Keratinocyte (primary cell): ENCODE measurements around the gene FARP1. TPM values are rescaled to one million over a fixed set of nuclear protein-coding genes. Genes with fewer than 3 reads are reported as not detected.

Experiments
- DNase-seq: peaks from one replicate; pipeline ENCODE4 v3.0.0-alpha.2; 2011; ENCODE audit warnings: low read depth, missing footprints, low spot score
- FAIRE-seq: peaks from 2 replicates; lab custom pipeline; 2011; peaks lifted over from hg19 to GRCh38; lab: Jason Lieb, UNC
- H2AFZ ChIP-seq: 2 replicates; pipeline ENCODE4 v1.6.0; 2012; ENCODE audit warnings: low read length, control low read depth, inconsistent platforms; ENCODE audit not compliant: control insufficient read depth
- H3K27ac ChIP-seq: 2 replicates; pipeline ENCODE4 v1.5.1; 2011; ENCODE audit warnings: low read length; ENCODE audit not compliant: control insufficient read depth, insufficient read depth
- H3K27me3 ChIP-seq: 3 replicates; pipeline ENCODE4 v1.6.0; 2011; ENCODE audit warnings: low read length; ENCODE audit not compliant: control insufficient read depth, insufficient read depth; ENCODE audit errors: extremely low read depth
- H3K36me3 ChIP-seq, 2 experiments: 2 replicates in 1 of 2; 3 replicates in 1 of 2; pipeline ENCODE4 v1.5.1; 2011; ENCODE audit warnings: low read length in 2 of 2, mild to moderate bottlenecking in 1 of 2; ENCODE audit not compliant: control insufficient read depth in 2 of 2, insufficient read depth in 2 of 2; ENCODE audit errors: extremely low read depth in 1 of 2
- H3K4me1 ChIP-seq: 3 replicates; pipeline ENCODE4 v1.5.1; 2011; ENCODE audit warnings: low read length; ENCODE audit not compliant: control insufficient read depth, insufficient read depth; ENCODE audit errors: extremely low read depth
- H3K4me2 ChIP-seq: 3 replicates; pipeline ENCODE4 v1.6.0; 2011; ENCODE audit warnings: low read depth, low read length; ENCODE audit not compliant: control insufficient read depth, insufficient read depth; ENCODE audit errors: extremely low read depth
- H3K4me3 ChIP-seq, 3 experiments: fragments of 200-600 bp in 1 of 3; sonication (generic) in 1 of 3; 2 replicates in 2 of 3; 3 replicates in 1 of 3; pipeline ENCODE4 v1.5.1; 2011 to 2016; ENCODE audit warnings: low read length in 3 of 3, mild to moderate bottlenecking in 3 of 3, control low read depth in 2 of 3, inconsistent platforms in 1 of 3, low read depth in 1 of 3, mixed read lengths in 1 of 3, mixed run types in 1 of 3, moderate library complexity in 1 of 3; ENCODE audit not compliant: control insufficient read depth in 2 of 3, insufficient read depth in 2 of 3; ENCODE audit errors: extremely low read depth in 1 of 3
- H3K79me2 ChIP-seq: 2 replicates; pipeline ENCODE4 v1.6.0; 2012; ENCODE audit warnings: low read length; ENCODE audit not compliant: control insufficient read depth, insufficient read depth
- H3K9ac ChIP-seq: 3 replicates; pipeline ENCODE4 v1.6.0; 2011; ENCODE audit warnings: low read length; ENCODE audit not compliant: control insufficient read depth, insufficient read depth; ENCODE audit errors: extremely low read depth
- H3K9me1 ChIP-seq: 3 replicates; pipeline ENCODE4 v1.6.0; 2011; ENCODE audit warnings: low read length; ENCODE audit not compliant: control insufficient read depth, insufficient read depth; ENCODE audit errors: extremely low read depth
- H3K9me3 ChIP-seq: 2 replicates; pipeline ENCODE4 v1.5.1; 2012; ENCODE audit warnings: low read depth, low read length; ENCODE audit not compliant: control insufficient read depth
- H4K20me1 ChIP-seq: 3 replicates; pipeline ENCODE4 v1.6.0; 2011; ENCODE audit warnings: low read length; ENCODE audit not compliant: control insufficient read depth, insufficient read depth; ENCODE audit errors: extremely low read depth
- CTCF ChIP-seq, 3 experiments: IDR thresholded peaks in 1 of 3; conservative IDR thresholded peaks in 1 of 3; optimal IDR thresholded peaks in 1 of 3; 2 replicates in 2 of 3; 3 replicates in 1 of 3; pipeline versions ENCODE3 to v1.5.1; 2011; ENCODE audit warnings: low read length in 3 of 3, mild to moderate bottlenecking in 3 of 3, moderate library complexity in 2 of 3, control low read depth in 1 of 3, inconsistent platforms in 1 of 3; ENCODE audit not compliant: insufficient read depth in 2 of 3; ENCODE audit errors: extremely low read depth in 1 of 3
- EZH2 ChIP-seq: IDR thresholded peaks from one replicate; pipeline ENCODE4 v1.6.1; 2012; ENCODE audit warnings: inconsistent platforms, mild to moderate bottlenecking, low read length, moderate library complexity
- dilution Hi-C: fragments of 300-500 bp; cut with MboI; formaldehyde crosslinking; loops from one replicate; pipeline ENCODE4 v1.7.0; 2020; ENCODE audit warnings: low sequenced_read_pairs; ENCODE audit not compliant: extremely low pct_ligation_motif_present
- polyA plus RNA-seq, 5 experiments: library from polyadenylated mRNA; depleted of rRNA in 3 of 5; stranded (reverse) in 3 of 5; stranded (forward) in 1 of 5; unstranded in 1 of 5; fragments of >200 nt; gene quantifications; 1 replicate in 1 of 5; 2 replicates in 3 of 5; 3 replicates in 1 of 5; pipeline versions ENCODE4 v1.2.1 to v1.2.3, GENCODE V29; 2011 to 2012; ENCODE audit warnings: missing spikeins in 2 of 5, low read depth in 1 of 5, low replicate concordance in 1 of 5

FARP1 gene
- polyA plus RNA-seq, 1 donor (not counting 4 experiments of a cell fraction or from before 2014, with no cell fraction given): 10.3 TPM

GRCh38 chr13:98436233-98436910 lies 293.5 kb downstream of the FARP1 start:
- H3K9ac ChIP-seq: no peak overlapping the region
- H4K20me1 ChIP-seq: no peaks in the 10 kb centered on the region
- H3K9me1 ChIP-seq: no peaks in the 10 kb centered on the region
- dilution Hi-C loops: no loop called here
- H3K4me2 ChIP-seq: no peak overlapping the region
- no peaks in the 10 kb centered on the region for H3K4me1 ChIP-seq
- TF ChIP-seq EZH2 (no peak), CTCF (optimal IDR thresholded peaks at IDR 0.05 in 1 of 3, IDR thresholded peaks at IDR 0.05 in 1 of 3, conservative IDR thresholded peaks at IDR 0.05 in 1 of 3; ENCODE audit: extremely low read depth in 1 of 3, insufficient read depth in 2 of 3, low read length in 3 of 3) (no peak)
- H2AFZ ChIP-seq: no peak overlapping the region
- no peaks in the 10 kb centered on the region for H3K79me2 ChIP-seq
- no peaks in the 10 kb centered on the region for H3K27me3 ChIP-seq
- H3K27ac ChIP-seq: no peak overlapping the region
- no peak for DNase-seq
- no peaks in the 10 kb centered on the region for H3K36me3 ChIP-seq
- FAIRE-seq: no peak
- H3K9me3 ChIP-seq: no peaks in the 10 kb centered on the region
- H3K4me3 ChIP-seq: no peak overlapping the region

- H2AFZ ChIP-seq: no peak overlapping the region
- peaks cover 7% of the 10 kb centered on the region for H3K4me1 ChIP-seq
- H3K36me3 ChIP-seq: no peaks in the 10 kb centered on the region
- FAIRE-seq: no peak
- H3K9me1 ChIP-seq: no peaks in the 10 kb centered on the region
- H4K20me1 ChIP-seq: no peaks in the 10 kb centered on the region
- no peaks in the 10 kb centered on the region for H3K9me3 ChIP-seq
- H3K79me2 ChIP-seq: no peaks in the 10 kb centered on the region
- H3K9ac ChIP-seq: no peak overlapping the region
- no peak overlapping the region for H3K27ac ChIP-seq
- no peak for DNase-seq
- TF ChIP-seq EZH2 (no peak), CTCF (optimal IDR thresholded peaks at IDR 0.05 in 1 of 3, IDR thresholded peaks at IDR 0.05 in 1 of 3, conservative IDR thresholded peaks at IDR 0.05 in 1 of 3; ENCODE audit: extremely low read depth in 1 of 3, insufficient read depth in 2 of 3, low read length in 3 of 3) (no peak)
- H3K4me3 ChIP-seq: no peak overlapping the region
- H3K4me2 ChIP-seq: no peak overlapping the region
- dilution Hi-C loops: no loop called here
- H3K27me3 ChIP-seq: no peaks in the 10 kb centered on the region
Observed at GRCh38 chr13:98438246-98439125, 295.6 kb downstream of the FARP1 start.
